DLD1 (cell line): ENCODE measurements around the gene LITAF.

Source experiments
- in situ Hi-C: cut with HindIII; loops from 2 replicates; pipeline ENCODE4 v1.10.0; 2017; ENCODE audit warnings: low sequenced_read_pairs

LITAF gene

DNA sequence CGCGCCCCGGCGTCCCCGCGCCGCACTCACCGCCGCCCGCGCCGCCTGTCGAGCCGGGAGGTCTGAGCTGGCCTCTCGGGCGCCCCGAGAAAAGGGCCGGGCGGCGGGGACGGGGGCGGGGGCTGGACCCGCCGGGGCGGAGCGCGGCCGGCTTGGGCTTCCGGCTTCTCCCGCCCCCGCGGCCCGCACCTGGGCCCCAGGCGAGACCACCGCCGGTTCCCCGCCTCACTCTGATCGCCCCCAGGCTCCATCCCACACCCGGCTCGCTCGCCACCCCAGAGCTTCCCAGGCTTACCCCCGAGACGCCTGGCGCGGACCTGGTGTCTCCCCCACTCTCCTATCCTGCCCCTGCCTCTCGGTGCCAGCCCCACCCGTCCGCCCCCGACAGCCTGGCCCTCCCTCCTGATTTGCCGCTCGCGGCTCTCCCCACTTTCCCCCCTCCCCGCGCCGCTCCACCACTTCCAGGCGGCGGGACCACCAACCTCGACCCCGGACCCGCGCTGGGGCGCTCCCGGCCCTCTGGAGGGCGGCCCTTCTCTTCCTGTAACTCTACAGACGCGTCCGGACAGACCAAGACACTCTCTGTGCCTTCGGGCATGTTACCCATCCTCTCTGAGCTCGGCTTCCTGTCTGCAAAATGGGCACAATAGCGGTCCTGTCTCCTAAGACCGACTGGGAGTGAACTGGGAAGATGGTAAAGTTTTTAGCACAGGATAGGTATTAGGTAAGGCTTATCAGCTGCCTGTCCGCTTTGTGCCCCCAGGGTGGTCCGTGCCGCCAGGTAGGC lies at the start of gene LITAF:
Gene LITAF, minus strand, starts transcription at position 64 of the 787 bp plus-strand sequence. CDS start 30,189 bp downstream, outside the sequence.
- in situ Hi-C loops: no loop called here

DNA sequence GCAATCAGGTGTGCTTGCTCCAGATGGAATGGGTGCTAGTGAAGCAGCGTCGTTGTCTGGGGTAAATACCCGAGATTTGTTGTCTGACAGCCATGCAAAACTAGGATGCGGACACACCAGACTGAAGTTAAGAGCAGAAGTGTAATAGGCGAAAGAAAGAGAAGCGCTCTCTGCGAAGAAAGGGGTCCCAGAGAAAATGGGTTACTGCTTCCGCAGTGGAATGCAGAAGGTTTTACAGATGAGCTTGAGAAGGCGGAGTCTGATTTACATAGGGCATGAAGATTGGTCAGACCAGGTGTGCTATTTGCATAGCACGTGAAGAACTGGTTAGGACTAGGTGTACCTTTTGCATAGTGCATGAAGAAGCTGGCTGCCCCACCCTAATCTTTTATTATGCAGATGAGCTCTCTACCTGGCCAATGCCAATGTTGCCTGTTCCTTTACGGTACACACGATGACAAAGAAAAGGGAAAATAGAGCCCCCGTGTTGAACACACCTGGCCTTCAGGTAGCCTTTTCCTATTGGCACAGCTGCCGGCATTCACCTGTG lies 49.5 kb upstream of the LITAF start:
- in situ Hi-C loops: no loop called here

DNA sequence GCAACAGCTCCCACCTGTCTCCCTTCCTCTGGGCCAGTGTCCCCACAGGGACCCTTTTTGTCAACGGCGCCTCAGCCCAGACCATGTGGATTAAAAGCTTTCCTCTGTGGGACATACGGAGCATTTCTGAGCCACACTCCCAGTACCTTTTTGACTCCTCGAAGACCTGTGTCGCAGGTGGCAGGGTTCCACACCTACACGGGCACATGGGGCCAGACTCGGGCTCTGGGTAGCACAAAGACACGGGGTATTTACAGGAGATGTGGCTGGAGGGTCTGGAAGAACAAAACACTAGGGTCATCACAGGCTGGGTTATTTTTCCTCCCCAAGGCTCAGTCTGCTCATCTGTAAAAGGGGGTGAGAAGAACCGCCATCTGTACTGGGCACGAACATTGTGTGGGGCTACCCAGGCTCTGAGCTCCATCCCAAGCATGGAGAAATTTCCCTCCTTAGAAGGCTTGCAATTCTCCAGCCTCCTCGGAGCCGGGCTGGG lies 49.0 kb upstream of the LITAF start:
- in situ Hi-C loops: no loop called here

DNA sequence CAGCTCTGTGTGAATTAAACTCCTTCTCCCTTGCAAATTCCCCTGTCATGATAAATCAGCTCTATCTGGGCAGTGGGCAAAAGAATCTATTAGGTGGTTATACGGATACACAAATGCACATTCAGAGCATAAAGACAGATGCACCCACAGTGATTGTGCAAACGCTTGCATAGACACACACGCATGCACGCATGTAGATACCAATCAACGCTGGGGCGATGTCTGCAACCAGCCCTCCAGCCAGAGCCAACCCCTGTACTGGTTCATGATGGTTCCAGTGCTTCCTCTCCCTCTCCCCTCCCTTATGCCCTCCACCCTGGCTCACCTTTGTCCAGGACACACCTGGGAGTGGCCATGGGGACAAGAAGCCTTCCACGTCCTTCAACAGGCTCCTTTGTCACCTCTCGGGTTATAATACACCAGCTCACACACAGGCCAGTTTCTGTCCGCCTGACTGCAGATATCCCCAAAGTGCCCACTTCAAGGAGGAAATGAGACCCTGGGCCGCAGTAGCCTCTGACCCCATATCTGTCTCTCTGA lies 48.5 kb upstream of the LITAF start:
- in situ Hi-C loops: no loop called here

DNA sequence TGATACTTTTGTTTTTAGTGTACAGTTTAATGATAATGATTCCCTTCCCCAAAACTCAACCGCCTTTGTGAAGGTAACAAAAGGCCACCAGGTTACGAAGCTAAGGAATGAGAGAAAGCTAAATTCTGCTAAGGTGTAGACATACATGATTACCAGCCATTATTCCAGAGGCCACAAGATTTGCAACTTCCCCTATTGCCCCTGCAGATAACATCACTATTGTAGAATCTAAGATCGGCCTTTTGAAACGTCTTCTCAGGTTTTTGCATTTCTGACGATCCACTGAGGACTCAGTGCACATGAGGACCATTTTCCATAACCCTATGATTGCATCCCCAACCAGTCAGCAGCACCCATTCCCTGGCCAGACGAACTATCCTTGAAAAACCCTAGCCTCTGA lies 47.6 kb upstream of the LITAF start:
- in situ Hi-C loops: no loop called here

DNA sequence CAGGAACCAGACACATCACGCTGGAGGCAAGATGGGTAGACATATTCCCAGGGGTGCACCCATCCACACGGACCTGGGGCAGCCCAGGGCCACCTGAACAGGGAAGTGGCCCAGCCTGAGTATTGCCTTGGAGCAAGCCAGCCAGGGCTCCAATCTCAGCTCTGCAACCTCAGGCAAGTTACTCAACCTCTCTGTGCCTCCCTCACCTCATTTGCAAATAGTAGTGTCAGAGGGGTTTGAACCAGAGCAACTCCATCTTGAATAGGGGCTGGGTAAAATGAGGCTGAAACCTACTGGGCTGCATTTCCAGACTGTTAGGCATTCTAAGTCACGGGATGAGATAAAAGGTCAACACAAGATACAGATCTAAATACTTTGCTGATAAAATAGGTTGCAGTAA lies 46.4 kb upstream of the LITAF start:
- in situ Hi-C loops: no loop called here

DNA sequence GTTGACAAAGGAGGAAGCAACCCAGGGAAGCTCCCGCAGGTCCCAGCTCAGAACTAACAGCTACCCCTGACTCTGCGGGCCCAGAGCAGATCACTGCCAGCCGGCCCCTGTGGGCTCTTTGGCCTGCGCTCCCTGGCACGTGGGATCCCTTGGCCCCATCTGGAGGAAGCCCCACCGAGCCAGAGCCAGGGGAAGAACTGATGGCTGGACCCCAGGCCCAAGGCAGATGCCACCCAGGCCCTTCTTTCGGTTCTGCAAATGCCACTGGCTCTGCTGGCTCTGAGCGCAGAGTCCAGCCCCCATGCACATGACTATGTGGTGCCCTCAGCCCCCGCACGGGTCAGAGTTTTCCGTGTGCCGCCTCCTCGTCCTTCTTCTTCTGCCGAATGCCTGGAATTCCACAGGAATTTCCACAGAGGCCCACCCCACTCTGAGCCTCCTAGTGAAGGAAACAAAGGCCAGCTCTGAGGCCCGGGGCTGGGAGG lies 45.8 kb upstream of the LITAF start:
- in situ Hi-C loops: no loop called here

DNA sequence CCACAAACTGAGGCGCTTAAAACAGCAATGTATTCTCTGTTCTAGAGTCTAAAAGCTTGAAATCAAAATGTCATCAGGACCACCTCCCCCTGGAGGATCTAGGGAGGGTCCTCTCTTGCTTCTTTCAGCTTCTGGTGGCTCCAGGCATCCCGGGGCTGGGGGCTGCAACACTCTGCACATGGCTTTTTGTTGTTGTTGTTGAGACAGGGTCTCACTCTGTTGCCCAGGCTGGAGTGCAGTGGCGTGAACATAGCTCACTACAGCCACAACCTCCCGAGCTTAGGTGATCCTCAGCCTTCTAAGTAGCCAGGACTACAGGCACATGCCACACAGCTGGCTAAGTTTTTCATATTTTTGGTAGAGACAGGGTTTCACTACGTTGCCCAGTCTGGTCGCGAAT lies 44.5 kb upstream of the LITAF start:
- in situ Hi-C loops: no loop called here

DNA sequence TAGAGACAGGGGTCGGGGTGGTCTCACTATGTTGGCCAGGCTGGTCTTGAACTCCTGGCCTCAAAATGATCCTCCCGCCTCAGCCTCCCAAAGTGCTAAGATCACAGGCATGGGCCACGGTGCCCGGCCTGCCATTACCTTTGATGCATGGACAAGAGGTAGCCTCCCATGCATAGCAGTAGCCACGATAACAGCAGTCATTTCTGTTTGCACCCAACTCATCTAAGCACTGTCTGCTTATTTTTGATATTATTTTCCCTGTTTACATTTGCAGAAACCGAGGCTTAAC lies 44.0 kb upstream of the LITAF start:
- in situ Hi-C loops: no loop called here

DNA sequence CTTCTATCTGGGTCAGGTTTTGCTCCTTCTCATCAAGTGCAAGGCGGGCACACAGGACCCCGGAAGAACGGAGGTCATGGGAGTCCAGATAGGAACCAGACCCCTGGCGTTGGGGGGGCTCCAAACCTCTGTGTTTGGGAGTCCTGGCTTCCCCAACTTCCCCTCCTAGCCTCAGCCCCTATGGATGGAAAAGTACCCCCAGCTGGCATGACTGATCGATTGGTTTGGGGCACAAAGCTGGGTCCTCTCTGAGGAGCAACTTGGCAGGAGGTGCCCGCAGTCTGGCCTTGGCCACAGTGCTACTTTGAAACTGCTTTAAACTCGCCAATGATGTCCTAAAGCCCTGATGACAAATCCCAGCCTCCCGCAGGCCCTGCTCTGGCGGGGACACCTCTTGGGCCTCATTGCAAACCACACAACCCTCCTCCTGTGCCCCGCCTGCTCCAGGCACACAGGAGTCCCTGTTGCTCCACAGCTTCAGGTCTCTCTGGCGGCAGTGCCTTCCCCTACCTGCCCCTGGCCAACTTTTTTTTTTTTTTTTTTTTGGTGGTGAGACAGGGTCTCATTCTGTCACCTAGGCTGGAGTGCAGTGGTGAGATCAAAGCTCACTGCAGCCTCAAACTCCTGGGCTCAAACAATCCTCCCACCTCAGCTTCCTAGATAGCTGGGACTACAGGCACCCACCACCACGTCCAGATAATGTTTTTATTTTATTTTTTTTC lies 43.5 kb upstream of the LITAF start:
- in situ Hi-C loops: no loop called here

DNA sequence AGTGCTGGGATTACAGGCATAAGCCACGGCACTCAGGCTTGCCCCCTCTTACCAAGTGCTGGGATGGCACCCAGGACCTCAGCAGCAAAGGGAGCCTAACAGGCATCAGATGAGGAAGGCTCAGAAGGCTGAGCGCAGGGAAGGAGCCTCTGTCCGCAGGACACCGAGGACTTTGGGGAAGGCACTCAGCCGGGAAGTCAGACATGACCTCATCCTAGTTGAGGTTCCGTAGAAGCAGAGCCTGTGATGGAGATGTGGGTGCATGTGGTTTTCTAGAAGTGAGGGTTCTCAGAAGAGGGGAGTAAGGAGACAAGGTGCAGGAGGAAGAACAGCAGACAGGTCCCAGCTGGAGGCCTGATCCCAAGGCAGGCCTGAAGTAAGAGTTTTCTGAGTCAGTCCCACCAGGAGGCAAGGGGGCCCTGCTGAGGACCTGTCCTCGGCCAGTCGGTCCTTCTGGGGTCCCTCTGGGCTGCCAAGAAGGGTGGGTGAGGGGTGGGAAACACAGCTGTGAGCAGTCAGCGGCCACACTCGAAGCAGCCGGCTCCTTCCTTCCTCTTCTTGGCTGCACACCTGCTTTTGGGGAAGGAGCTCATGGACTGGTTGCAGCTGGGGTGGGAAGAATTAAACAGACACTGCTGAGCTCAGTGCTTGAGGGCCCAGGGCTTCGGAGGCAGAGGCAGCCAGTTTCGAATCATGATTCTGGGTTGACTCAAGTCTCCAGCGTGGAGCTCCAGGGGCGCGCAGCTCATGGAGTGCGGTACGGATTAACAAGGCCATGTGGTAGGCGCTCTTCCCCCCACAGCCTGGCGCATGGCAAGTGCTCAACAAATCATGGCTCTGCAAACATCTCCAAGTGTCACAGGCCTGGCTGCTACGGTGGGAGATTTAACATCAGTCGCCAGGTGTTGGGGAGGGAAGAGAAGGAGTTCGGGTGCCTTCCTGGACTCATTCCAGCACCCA lies 42.6 kb upstream of the LITAF start:
- in situ Hi-C loops: no loop called here

DNA sequence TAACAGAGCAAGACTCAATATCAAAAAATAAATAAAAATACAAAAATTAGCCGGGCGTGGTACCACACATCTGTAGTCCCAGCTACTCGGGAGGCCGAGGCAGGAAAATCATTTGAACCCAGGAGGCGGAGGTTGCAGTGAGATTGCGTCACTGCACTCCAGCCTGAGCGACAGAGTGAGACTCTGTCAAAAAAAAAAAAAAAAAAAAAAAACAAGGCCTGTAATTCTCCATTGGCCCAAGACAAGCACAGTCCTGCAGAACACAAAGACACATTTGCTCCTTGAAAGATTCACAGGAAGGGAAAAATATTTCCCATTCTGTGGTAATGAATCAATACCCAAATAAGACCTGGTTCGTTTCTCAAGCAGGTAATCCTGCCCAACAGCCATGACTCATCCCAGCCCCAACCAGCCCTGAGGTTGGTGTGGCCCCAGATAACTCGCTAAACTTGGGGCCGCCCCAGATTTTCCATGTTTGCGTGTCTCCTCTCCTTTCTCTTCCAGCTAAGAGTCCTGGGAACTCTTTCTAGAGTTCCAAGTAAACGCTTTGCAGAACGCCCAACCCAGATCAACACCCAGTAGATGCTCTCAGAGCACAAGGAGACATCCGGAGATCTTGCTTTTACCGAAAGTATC lies 41.2 kb upstream of the LITAF start:
- in situ Hi-C loops: no loop called here

DNA sequence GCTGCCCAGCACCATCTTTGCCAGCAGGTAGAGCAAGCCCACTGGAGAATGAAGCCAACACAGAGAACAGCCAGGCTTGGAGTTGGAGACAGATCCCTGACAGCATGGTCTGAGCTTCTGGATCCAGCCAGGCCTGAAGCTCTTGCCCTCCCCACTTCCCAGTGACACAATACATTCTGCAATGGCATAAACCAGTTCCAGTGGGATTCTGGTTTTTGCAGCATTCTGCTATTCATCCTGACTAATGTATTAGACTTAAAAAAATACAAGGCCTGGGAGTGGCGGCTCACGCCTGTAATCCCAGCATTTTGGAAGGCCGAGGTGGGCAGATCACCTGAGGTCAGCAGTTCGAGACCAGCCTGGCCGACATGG lies 40.6 kb upstream of the LITAF start:
- in situ Hi-C loops: no loop called here

DNA sequence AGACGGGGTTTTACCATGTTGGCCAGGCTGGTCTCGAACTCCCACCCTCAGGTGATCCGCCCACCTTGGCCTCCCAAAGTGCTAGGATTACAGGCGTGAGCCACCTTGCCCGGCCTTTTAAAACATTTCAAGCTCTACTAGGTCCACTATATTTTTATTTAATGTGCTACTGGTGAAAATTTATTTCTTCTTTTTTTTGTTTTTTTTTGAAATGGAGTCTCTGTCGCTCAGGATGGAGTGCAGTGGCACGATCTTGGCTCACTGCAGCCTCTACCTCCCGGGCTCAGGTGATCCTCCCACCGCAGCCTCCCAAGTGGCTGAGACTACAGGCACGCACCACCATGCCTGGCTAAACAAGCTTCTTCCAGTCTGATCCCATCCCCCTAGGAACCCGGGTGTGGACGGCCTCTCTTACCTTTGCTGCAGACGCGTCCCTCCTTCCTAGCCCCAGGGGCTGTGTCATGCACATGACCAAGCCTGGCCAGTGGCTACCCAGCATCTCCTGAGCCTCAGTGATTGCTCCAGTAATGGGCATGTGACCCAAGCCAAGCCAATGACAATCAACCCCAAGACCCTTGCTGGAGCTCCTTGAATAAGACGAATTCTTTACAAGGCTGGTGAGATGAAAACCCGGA lies 40.1 kb upstream of the LITAF start:
- in situ Hi-C loops: no loop called here

DNA sequence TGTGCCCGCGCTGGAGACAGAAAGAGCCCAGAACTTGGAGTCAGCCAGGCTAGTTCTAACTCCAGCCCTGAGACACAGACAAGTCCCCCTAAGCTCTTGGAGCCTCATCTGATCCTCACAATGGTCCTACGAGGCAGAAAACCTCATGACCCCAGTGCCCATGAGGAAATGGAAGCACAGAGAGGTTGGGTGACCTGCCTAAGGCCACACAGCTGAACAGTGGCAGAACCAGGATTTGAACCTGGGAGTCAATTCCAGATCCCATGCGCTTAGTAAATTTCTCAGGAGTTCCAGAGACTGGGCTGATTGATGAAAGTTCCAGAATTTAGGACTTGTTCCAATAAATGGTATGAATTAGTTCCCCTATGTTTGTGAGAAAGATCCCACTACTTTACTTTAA lies 39.0 kb upstream of the LITAF start:
- in situ Hi-C loops: no loop called here

DNA sequence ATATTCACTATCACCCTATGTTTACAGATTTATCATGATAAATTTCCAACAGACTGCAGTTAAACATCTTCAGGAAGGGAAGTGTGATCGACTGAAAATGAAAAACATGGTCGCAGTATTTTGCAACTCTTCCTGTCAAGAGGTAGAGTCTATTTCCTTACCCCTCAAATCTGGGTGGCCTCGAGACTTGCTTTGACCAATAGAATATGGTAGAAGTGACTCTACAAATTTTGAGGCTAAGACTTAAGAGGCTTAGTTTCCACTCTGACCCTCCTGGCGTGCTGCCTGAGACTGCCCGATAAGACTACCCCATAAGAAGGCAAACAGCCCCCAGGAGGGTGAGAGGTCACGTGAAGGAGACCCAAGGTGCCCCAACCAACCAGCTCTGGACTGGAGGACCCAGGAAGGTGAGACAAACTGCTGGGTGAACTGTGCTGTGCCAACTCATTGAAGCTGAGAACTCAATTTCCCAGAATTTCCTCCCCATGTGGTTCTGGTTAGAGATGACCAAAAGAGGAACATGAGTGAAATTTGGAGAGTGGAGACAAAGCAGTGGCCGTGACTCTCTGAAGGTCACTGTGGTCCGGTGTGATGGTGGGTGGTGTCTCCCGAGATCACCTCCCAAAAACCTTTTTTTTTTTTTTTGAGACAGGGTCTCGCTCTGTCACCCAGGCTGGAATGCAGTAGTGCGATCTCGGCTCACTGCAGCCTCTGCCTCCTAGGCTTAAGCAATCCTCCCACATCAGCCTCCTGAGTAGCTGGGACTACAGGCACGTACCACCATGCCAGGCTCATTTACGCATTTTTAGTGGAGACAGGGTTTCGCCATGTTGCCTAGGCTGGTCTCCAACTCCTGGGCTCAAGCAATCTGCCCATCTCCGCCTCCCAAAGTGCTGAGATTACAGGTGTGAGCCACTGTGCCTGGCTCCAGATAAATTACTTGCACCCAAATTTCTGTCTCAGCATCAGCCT lies 38.2 kb upstream of the LITAF start:
- in situ Hi-C loops: no loop called here

DNA sequence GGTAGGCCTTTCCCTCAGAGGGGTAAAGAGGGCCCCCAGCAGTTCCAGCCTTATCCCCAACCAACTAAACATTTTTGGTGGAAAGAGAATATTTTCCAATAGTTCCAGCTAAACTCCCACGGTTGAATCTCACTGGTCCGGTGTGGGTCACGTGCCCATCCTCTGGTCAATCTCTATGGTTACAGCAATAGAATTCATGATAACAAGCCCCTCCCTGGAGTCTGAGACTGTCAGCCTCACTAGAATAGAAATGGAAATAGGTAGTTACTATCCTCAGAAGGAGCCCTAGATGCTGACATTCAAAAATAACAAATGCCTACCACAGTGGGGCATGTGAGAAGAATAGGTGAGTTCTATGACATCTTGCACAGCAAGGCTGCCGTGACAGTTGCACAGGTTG lies 37.5 kb upstream of the LITAF start:
- in situ Hi-C loops: no loop called here

DNA sequence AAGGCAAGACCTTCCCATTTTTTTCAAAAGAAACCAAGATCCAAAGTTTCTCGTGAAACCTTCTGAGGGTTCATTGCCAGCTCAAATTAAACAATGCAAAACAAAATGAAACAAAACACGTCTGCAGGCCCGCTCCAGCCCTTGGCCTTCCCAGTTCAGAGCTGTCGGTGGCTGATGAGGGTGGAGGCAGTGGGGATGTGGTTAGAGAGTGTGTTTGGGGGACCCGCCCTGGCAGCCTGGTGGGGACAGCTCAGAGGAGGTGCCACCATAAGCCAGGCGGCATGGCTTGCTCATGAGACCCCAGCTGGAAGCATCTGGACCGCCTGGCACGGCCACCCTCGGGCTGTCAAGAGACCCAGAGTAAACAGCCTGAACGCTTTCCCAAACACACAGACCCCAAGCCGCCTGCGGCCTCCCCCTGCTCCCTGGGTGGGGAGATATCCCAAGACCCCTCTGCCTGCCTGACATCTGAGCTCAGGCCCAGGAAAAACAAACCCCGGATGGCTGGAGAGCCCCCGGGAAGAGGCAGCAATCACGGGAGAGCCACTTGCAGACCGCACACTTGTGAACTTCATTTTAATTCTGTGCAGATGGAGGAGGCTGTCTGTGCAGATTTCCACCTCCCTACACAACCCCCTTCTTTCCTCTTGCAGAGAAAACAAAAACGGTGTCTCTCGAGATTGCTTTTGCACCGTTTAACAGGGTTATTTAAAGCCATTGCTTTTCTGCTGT lies 35.4 kb upstream of the LITAF start:
- in situ Hi-C loops: no loop called here
